K562 treated with DMSO at 1 percent for 48 hours (cell line): ENCODE data around the gene NDUFAF8. TPM values are rescaled to one million over a fixed set of nuclear protein-coding genes. Genes with fewer than 3 reads are reported as not detected.

Experiments
- total RNA-seq: library from RNA; unstranded; fragments of 300-600 nt; gene quantifications from 2 replicates; pipeline ENCODE4 v1.2.3, GENCODE V29; 2022; ENCODE audit warnings: low replicate concordance; ENCODE audit errors: extremely low read depth

NDUFAF8 gene, protein sequence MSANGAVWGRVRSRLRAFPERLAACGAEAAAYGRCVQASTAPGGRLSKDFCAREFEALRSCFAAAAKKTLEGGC
- total RNA-seq: not detected in 2 replicates

GRCh38 chr17:81238815-81239713 is at the start of gene NDUFAF8, which contains the start of gene TEPSIN:
NDUFAF8 (plus strand) TSS chr17:81239318; CDS start chr17:81239364, 46 bp downstream.
TEPSIN (minus strand) TSS chr17:81239055; CDS start chr17:81239033, 22 bp downstream.

GRCh38 chr17:81222906-81223761 is 16.0 kb upstream of the NDUFAF8 start, which contains the start of gene CEP131:
CEP131 (minus strand) TSS chr17:81222965; CDS start chr17:81220056, 2,909 bp downstream.

Other genes with a start within 250 kb of the NDUFAF8 start
- not detected in 2 replicates for gene CHMP6, start 247.5 kb upstream of the NDUFAF8 start, total RNA-seq
- gene BAIAP2, start 204.2 kb upstream of the NDUFAF8 start, total RNA-seq: not detected in 2 replicates
- not detected in 2 replicates for gene PVALEF, start 73.8 kb upstream of the NDUFAF8 start, total RNA-seq
- not detected in 2 replicates for gene AATK, start 73.1 kb upstream of the NDUFAF8 start, total RNA-seq
- 107 TPM in 1 of 2 replicates, not detected in the other for gene CEP131, start 16.4 kb upstream of the NDUFAF8 start, total RNA-seq
- gene TEPSIN, start 263 bp upstream of the NDUFAF8 start, total RNA-seq: not detected in 2 replicates
- gene SLC38A10, start 56.0 kb downstream of the NDUFAF8 start, total RNA-seq: 337 TPM in 1 of 2 replicates, not detected in the other
- not detected in 2 replicates for gene BAHCC1, start 156.1 kb downstream of the NDUFAF8 start, total RNA-seq